Heart left ventricle (tissue), 13 donors: ENCODE results near the gene RXRA.

Experiments
- CTCF ChIP-seq, 12 donors: fragments of 200-600 bp; sonication (generic) in 4 of 12; IDR thresholded peaks; one replicate each; pipeline versions ENCODE4 v1.5.0 to v1.8.0; 2018 to 2022; ENCODE audit warnings: antibody characterized with exemption in 12 of 12, mild to moderate bottlenecking in 5 of 12
- POLR2A ChIP-seq, 2 donors: fragments of 450-650 bp; IDR thresholded peaks; one replicate each; pipeline ENCODE4 v1.6.1; 2017; ENCODE audit warnings: antibody characterized with exemption in 2 of 2, mild to moderate bottlenecking in 2 of 2, moderate library complexity in 2 of 2
- donor health status: ischemic (EF 13 %, LVEDD 7.1; RV severe dilation, severe dysfunction).
- donor health status: DM: no; HTN: yes; CAD: no.
- donor health status: DM: no; HTN: no; CAD: no.
- donor health status: ischemic (EF 25% LVEDD 6.9; RV normal size, moderate dysfunction).
- donor health status: ischemic (EF 25% LVEDD 5.7; RV mildly dilated, moderate dysfunction).
- donor health status: ischemic (EF 35%, LVEDD 5.7; RV mildly dilated, moderate dysfunction).
- donor health status: nonischemic (EF 11% LVEDD 7.7; RV severe dilation, severe dysfunction).
- donor health status: DM: yes; HTN: yes; CAD: no.
- donor health status: PGD.
- donor health status: ischemic (EF 29% LVEDD 5.4; RV normal size, mild dysfunction).
- donor health status: nonischemic (EF 23%, LVEDD 6.1; RV moderate dilation, normal function).

DNA sequence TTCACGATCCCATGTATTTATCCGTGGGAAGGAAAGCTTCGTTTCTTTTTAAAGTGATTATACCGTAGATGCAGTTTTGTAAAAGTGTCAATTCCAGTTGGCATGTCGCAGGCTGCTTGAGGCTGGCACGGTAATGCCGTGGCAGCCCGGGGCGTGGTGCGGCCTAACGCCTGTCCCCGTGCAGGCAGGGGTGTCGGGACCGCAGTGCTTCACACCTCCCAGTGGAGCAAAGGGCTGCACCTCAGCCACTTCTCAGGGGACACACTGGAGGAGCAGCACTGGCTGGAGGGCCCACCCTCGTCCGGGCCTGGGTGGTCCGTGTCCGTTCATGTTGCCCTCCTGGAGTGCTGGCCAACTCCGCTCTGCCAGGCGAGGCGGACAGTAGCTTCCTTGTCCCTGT, 103.2 kb downstream of the RXRA start:
- TF ChIP-seq CTCF (IDR thresholded peaks at IDR 0.05) (no peak), POLR2A (IDR thresholded peaks at IDR 0.05) (no peak)
